ENCODE measurements around the gene ZNF222.

Gene ZNF222

DNA sequence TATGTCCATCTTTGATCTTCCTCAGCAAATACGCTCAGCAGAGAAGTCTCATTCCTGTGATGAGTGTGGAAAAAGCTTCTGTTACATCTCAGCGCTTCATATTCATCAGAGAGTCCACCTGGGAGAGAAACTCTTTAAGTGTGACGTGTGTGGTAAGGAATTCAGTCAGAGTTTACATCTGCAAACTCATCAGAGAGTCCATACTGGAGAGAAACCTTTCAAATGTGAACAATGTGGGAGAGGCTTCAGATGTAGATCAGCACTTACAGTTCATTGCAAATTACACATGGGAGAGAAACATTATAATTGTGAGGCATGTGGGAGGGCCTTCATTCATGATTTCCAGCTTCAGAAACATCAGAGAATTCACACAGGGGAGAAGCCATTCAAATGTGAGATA lies 41.1 kb downstream of the ZNF222 start:
- TF ChIP-seq CTCF (IDR thresholded peaks at IDR 0.05; ENCODE audit: low read depth, low read length) (no peak), EZH2phosphoT487 (IDR thresholded peaks at IDR 0.05; ENCODE audit: low read depth) (no peak)
- Histone ChIP-seq H3K9ac (ENCODE audit: low read length) (no peak overlapping the region), H3K36me3 (replicated peaks; ENCODE audit: low read depth, low read length) (no peaks in the 10 kb centered on the region), H3K4me2 (ENCODE audit: low read length) (no peak overlapping the region), H3K4me1 (ENCODE audit: low read length) (no peaks in the 10 kb centered on the region), H3K9me3 (ENCODE audit: insufficient read depth, low read length) (peaks cover 12% of the 10 kb centered on the region), H4K20me1 (ENCODE audit: insufficient read depth, low read length) (no peaks in the 10 kb centered on the region), H3K27me3 (ENCODE audit: low read depth, low read length) (no peaks in the 10 kb centered on the region), H3K4me3 (ENCODE audit: low read length) (no peak overlapping the region), H3K27ac (ENCODE audit: low read length) (no peak overlapping the region), H3K79me2 (ENCODE audit: low read length) (no peaks in the 10 kb centered on the region), H2AFZ (ENCODE audit: low read depth, low read length) (no peak overlapping the region)

DNA sequence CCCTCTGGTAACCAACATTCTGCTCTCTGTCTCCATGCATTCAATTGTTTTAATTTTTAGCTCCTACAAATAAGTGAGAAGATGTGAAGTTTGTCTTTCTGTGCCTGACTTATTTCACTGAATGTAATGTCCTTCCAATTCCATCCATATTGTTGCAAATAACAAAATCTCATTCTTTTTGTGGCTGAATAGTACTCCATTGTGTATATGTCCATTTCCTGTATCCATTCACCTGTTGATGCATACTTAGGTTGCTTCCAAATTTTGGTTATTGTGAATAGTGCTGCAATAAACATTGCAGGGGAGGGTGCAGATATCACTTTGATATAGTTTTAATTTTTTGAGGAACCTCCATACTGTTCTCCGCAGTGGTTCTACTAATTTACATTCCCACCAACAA lies 44.2 kb downstream of the ZNF222 start:
- Histone ChIP-seq H3K79me2 (ENCODE audit: low read length) (no peaks in the 10 kb centered on the region), H3K27me3 (ENCODE audit: low read depth, low read length) (no peaks in the 10 kb centered on the region), H3K9me3 (ENCODE audit: insufficient read depth, low read length) (peaks cover 12% of the 10 kb centered on the region), H4K20me1 (ENCODE audit: insufficient read depth, low read length) (no peaks in the 10 kb centered on the region), H3K9ac (ENCODE audit: low read length) (no peak overlapping the region), H3K4me1 (ENCODE audit: low read length) (no peaks in the 10 kb centered on the region), H3K36me3 (replicated peaks; ENCODE audit: low read depth, low read length) (no peaks in the 10 kb centered on the region), H3K4me3 (ENCODE audit: low read length) (no peak overlapping the region), H3K4me2 (ENCODE audit: low read length) (no peak overlapping the region), H3K27ac (ENCODE audit: low read length) (no peak overlapping the region), H2AFZ (ENCODE audit: low read depth, low read length) (no peak overlapping the region)
- no peak for TF ChIP-seq EZH2phosphoT487 (IDR thresholded peaks at IDR 0.05; ENCODE audit: low read depth)
- no peak for TF ChIP-seq CTCF (IDR thresholded peaks at IDR 0.05; ENCODE audit: low read depth, low read length)

DNA sequence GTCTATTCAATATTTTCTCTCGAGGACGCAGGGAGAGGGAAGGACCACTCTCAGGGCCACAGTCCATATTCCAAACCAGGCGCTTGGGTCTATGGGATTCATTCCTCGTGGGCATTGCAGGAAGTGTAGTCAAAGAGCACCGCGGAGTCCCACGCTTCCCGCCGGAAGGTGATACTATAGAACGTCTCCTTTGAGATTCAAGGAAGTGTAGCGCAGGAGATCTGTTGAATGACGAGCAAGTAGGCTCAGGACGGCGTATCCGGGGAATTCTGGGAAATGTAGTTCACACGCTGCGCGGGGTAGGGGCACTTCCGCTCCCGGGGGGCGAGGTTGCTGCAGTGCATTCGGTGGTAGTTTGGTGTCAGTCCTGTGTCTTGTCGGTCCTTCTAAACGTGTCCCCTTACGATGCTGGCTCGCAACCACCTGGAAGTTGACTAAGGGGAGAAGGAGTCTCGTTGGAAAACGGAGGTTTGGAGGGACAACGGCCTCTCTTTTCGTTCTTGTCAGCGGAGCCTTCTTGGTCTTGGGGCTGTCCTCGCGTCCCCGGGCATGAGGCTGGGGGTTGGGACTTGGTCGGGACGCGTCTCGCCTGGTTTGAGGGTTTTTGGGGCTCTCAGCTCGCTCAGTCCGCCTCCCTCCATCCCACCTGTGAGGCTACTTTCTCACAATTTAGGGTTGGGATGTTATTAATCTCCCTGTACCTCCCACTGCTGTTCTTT lies 46.8 kb downstream of the ZNF222 start, which contains the start of gene ZNF284:
Gene ZNF284 (plus strand): TSS at position 336 of the 719 bp plus-strand sequence. CDS start 4,231 bp downstream, outside the sequence.
- H3K9me3 ChIP-seq (ENCODE audit: insufficient read depth, low read length), result peaks cover under 1% of the 10 kb centered on the region; the same call in 1 of the 2 replicates
- no peak within 1 kb of the TSS for H3K9ac ChIP-seq (ENCODE audit: low read length)
- no peaks in the 10 kb centered on the region for H3K4me1 ChIP-seq (ENCODE audit: low read length)
- no peak within 1 kb of the TSS for H2AFZ ChIP-seq (ENCODE audit: low read depth, low read length)
- H4K20me1 ChIP-seq (ENCODE audit: insufficient read depth, low read length), result no peaks in the 10 kb centered on the region
- no peak within 1 kb of the TSS for H3K4me2 ChIP-seq (ENCODE audit: low read length)
- no peaks in the 10 kb centered on the region for H3K27me3 ChIP-seq (ENCODE audit: low read depth, low read length)
- H3K27ac ChIP-seq (ENCODE audit: low read length), result no peak within 1 kb of the TSS
- no peak within 1 kb of the TSS for H3K4me3 ChIP-seq (ENCODE audit: low read length)
- TF ChIP-seq EZH2phosphoT487 (IDR thresholded peaks at IDR 0.05; ENCODE audit: low read depth), result no peak
- H3K79me2 ChIP-seq (ENCODE audit: low read length), result no peaks in the 10 kb centered on the region
- no peaks in the 10 kb centered on the region for H3K36me3 ChIP-seq (replicated peaks; ENCODE audit: low read depth, low read length)

DNA sequence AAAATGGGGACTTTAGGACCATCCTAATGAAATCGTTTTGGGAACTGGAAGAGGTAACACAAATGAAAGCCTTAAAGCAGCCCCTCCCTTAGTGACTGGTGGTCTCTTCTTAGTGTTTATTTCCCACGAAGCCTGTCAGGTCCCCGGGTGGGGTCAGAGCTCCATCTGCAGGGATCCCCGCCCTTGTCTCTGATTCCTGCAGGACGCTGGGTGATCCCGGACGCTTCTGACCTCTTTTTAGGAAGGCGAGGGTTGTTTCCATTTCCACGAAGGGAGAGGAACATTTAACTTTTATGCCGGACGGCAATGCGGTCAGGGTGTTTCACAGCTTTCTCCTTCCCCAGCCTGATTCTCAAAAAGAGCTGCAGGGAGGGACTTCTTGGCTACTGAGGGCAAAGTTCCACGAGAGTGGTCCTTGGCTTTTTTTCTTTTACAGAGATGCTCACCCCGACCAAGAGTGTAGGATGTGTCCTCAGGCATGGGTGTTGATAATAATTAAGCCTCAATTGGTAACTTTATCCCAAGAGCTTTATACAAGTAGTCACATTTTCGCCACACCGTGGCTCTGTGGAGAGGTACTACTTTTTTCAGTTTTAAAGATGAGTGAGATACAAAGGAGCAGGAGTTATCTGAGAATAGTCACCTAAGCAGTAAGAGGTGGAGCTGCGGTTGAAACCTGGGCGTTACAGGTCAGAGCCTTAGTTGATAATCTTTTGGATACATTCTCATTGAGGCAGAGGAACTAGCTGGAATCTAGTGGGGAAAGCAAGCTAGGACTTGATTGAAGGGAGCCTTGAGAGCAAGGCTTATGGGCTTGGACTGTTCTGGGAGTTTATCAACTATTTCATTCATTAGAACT lies 47.6 kb downstream of the ZNF222 start:
- TF ChIP-seq EZH2phosphoT487 (IDR thresholded peaks at IDR 0.05; ENCODE audit: low read depth), result no peak
- no peak for TF ChIP-seq CTCF (IDR thresholded peaks at IDR 0.05; ENCODE audit: low read depth, low read length)
- H2AFZ ChIP-seq (ENCODE audit: low read depth, low read length), result no peak overlapping the region
- H3K9me3 ChIP-seq (ENCODE audit: insufficient read depth, low read length), result peaks cover 5% of the 10 kb centered on the region; the same call in 1 of the 2 replicates
- H3K79me2 ChIP-seq (ENCODE audit: low read length), result no peaks in the 10 kb centered on the region
- no peaks in the 10 kb centered on the region for H3K27me3 ChIP-seq (ENCODE audit: low read depth, low read length)
- no peaks in the 10 kb centered on the region for H4K20me1 ChIP-seq (ENCODE audit: insufficient read depth, low read length)
- H3K4me3 ChIP-seq (ENCODE audit: low read length), result no peak overlapping the region
- no peak overlapping the region for H3K9ac ChIP-seq (ENCODE audit: low read length)
- no peak overlapping the region for H3K4me2 ChIP-seq (ENCODE audit: low read length)
- H3K36me3 ChIP-seq (replicated peaks; ENCODE audit: low read depth, low read length), result no peaks in the 10 kb centered on the region
- H3K4me1 ChIP-seq (ENCODE audit: low read length), result no peaks in the 10 kb centered on the region
- H3K27ac ChIP-seq (ENCODE audit: low read length), result no peak overlapping the region

Data from OCI-LY3 (cell line).